ENCODE measurements around the gene MTHFD1L.
"Not testable (repeated sequence)": the region's sequence is repeated elsewhere in the genome, so short reads cannot be mapped to it uniquely, and the experiment has no call there.

The MTHFD1L gene

DNA sequence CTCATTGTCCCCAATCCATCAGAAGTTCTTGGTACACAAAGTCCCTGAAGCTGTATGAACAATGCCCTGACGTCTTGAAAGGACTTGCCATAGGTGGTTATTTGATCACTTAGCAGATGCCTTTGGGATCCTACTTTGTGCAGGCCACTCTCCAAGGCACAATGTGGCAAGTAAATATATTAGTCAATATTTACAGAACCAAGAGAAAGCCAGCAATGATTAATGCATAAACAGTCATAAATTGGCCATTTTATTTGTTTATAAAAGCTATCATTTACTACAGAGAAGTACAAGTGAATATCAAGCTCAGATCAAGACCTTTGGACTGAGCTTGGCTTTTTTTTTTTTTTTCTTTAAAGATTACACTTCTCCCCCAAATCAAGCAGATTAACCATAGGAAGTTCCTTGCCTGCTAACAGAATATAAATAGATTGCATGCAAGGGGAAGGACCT is 161.8 kb downstream of the MTHFD1L start:
- no peak for DNase-seq (ENCODE audit: low read depth)
- no peak overlapping the region for H3K4me3 ChIP-seq (ENCODE audit: low read depth, low read length)

DNA sequence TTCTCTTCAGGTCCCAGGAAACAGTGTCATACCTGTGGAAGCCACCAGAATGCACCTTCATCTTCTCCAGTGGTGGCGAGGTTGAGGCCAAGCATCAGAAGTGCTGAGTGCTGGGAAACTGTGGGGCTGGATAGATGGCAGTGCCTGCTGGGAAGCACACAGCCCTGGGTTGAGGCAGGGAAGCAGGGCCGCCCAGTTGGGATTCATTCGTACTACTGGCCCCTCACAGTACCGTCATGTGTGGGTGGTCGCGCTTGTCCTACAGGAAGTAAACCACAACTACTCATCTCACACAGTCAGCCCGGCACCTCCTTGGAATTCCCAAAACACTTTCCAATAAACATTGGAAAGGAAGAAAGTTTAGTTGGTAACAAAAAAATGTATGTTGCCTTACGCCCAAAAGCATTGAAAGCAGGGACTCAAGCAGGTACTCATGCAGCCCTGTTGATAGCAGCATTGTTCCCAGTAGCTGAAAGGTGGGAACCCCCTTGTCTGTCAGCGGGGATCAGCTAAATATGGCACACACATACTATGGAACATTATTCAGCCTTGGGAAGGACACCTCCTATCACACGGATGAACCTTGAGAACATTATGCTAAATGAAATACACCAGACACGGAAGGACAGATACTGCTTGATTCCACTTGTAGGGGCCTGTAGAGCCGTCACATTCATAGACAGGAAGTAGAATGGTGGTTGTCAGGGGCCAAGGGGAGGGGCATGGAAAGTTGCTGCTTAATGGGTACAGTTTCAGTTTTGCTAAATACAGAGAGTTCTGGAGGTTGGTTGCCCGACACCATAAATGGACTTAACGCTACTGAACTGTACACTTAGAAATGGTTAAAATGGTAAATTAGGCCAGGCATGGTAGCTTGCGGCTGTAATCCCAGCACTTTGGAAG is 162.7 kb downstream of the MTHFD1L start:
- DNase-seq (ENCODE audit: low read depth): no peak

DNA sequence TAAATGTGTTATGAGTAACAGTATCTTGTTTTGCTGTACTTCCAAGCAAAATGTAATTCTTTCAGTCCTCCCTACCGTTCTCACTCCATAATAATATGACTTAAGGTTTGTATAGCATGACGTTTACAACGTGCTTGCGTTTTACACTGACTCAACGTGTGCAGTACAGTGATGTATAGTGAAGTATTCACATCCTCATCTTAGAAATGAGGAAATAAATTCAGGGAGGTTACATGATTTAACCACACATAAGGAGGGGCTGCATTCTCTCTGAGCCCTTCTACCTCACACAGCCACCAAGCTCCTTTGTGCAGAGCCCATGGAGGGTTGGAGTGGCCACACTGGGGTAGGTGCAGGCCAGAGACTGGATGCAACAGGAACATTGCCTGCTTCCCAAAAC is 164.5 kb downstream of the MTHFD1L start:
- DNase-seq (ENCODE audit: low read depth): no peak

More for the DNA sequence above, 162.7 kb downstream of the MTHFD1L start:
- H3K4me3 ChIP-seq (ENCODE audit: low read depth, low read length): no peak overlapping the region

DNA sequence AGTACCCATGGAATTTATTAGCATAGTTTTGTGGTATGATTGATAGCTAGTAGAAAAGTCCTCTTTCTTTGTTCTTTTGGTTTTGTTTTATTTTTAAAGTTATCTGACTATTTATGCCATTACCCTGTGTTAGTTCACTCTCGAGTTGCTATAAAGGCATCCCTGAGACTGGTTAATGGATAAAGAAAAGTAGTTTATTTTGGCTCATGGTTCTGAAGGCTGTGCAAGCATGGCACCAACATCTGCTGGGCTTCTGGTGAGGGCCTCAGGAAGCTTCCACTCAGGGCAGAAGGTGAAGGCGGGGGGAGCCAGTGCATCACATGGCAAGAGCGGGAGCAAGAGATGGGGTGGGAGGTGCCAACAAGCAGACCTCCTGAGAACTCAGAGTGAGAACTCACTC is 166.5 kb downstream of the MTHFD1L start:
- no peak overlapping the region for H3K4me3 ChIP-seq (ENCODE audit: low read depth, low read length)
- no peak for DNase-seq (ENCODE audit: low read depth)

More for the DNA sequence above, 164.5 kb downstream of the MTHFD1L start:
- H3K4me3 ChIP-seq (ENCODE audit: low read depth, low read length): no peak overlapping the region

DNA sequence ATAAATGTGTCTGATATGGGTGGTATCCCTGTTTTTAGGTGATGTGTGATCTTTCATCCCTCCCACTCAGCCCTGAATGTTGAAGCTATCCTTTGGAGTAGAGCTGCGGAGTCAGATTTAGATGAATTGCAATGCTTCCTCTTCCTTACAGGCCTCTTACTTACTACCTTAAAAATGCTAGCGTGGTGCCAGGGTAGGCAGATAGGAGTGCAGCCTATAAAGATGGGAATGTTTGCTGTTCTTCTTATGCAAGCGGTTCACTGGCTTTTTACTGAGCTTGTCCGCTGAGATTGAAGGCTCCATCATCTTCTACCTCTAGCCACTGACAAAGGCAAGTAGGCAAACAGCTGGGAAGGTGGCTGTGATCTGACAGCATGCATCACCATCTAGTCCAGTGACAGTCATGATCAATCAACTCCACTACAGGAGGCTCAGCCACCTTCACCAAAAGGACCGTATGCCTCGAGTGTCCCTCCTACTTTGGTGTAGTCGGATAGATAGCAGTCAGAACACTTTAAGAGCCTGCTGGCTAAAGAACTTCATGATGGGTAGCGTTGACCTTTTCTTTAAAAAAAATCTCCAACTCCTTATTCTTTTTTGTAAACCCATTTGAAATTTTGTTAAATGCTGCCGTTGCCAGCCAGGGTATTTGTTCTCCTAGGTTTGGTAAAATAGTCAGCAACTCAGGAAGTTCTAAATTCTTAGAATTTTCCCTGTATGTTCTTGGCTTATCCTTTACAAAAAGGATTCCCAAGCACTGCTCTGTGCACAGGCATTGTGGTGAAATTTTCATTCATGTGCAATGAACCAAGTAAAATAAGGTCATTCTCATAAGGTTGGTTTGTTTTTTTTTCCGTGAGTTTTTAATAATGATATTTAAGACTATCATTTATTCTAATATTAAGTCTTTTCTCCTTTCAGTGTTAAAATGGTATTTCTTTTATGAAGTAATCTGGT is 169.6 kb downstream of the MTHFD1L start:
- DNase-seq (ENCODE audit: low read depth): no peak
- no peak overlapping the region for H3K4me3 ChIP-seq (ENCODE audit: low read depth, low read length)

DNA sequence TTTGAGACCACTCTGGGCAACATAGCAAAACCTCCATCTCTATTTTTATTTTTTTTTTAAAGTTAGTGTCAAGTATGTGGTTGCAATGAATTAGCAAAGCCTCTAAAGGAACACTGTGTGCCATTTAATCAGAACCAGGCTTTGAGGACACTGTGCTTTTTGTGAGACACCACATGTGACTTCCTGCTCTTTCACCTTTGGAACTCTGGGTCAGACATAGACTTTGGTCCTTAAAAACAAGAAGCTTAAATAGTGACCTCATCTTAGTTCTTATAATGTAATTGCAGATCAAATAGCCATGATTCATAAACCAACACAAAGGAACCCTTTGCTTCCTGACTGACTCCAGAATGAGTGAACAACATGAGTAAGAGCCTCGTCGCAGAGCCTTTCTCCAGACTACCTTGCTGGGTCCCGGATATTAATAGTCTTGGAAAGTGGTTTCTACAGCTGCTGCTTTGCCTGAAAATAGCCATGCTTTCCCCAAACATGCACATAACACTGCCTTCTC is 170.8 kb downstream of the MTHFD1L start:
- peak; percentile 91 for DNase-seq (ENCODE audit: low read depth)

DNA sequence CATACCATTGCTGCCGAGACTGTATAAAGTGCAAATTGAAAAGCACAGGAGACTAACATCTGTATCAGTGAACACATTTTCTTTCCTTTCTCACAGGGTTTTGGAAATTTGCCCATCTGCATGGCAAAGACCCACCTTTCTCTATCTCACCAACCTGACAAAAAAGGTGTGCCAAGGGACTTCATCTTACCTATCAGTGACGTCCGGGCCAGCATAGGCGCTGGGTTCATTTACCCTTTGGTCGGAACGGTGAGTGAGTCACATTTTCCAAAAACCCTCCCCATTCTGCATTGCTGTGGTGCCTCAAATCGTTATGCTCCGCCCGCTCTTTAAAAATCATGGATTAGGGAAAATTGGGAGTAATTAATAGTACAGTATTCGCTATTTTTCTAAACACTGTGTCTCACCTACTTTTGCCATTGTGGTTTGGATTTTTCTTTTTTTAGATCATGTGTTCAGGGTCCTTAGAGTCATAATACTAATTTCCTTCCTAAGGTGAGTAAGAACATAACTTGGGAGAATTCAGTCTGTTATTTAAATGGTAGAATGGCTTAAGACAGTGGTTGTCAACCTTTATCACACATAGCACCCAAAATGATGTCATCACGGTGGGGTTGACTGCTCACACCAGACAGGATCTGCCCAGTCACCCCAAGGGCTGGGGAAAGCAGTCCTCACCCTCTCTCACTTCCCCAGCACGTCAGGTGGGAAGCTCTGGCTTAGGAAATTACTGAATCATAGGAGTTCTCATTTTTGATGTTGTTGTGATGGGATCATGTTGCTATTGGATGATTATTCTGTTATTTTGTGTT is 171.6 kb downstream of the MTHFD1L start:
- no peak overlapping the region for H3K4me3 ChIP-seq (ENCODE audit: low read depth, low read length)
- DNase-seq (ENCODE audit: low read depth): no peak

More for the DNA sequence above, 170.8 kb downstream of the MTHFD1L start:
- not testable (repeated sequence) for H3K4me3 ChIP-seq (ENCODE audit: low read depth, low read length)

DNA sequence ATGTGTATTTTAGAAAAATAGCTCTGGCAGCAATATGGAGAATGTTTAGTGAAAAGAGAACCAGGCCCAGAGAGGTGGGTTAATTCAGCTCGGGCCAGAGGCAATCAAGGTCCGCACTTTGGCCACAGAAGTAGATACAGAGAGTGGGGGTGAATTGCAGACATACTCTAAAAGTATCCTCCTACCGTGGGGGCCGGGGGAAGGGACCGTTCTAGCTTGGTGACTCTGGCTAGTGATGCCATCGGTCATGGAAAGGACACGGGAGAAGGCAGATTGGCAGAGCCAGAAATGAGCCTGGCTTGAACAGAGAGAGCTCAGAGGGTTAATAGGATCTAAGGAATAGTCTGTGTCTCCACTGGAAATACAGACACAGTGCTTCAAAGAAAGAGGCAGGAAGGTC is 173.1 kb downstream of the MTHFD1L start:
- DNase-seq (ENCODE audit: low read depth): no peak
- H3K4me3 ChIP-seq (ENCODE audit: low read depth, low read length): no peak overlapping the region

DNA sequence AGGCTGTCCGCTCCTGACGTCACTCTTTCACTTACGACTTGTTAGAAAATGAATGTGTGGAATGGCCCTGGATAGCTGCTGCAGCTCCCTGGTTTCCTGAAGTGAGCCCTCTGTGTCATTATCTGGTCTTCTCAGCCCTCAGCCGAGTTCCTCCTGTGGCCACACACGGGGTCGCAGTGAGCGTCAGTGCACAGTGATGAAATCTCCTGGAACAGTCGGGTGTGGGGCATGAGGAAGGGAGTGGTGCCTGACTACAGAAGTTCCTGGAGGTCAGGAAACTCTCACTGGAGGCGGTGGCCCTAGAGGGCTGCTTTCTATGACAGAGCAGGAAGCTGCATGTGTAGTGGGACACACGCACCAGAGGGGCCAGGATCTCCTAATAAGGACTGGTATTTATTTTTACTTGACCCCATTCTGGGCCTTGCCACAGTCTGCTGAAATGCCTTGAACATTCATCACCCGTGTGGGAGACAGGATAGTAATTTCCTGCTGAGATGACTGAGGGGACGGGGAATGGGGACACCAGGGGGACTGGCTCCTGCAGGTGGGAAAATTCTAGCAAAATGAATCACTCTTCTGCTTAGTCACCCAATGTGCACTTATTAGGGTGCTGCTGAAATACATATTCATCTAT is 175.5 kb downstream of the MTHFD1L start:
- H3K4me3 ChIP-seq (ENCODE audit: low read depth, low read length): not testable (repeated sequence)
- DNase-seq (ENCODE audit: low read depth): peak; percentile 97

DNA sequence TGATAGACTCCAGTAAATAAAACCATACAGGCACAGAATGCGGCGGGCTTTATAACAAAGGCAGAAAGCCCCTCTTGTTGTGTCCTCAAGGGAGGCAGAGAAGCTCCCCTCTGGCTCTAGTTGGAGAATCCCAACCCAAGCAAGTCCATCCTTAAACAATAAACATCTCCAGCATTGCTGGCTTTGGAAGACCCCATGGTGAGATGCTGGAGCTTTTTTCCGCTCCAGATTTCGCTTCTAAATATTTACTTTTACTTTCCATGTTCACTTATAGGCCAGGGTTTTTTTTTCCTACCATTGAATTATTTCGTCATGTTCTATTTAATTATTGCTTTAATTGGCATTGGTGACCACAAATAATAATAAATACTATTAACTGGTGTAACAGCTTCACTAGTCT is 176.2 kb downstream of the MTHFD1L start:
- DNase-seq (ENCODE audit: low read depth): no peak
- H3K4me3 ChIP-seq (ENCODE audit: low read depth, low read length): no peak overlapping the region

DNA sequence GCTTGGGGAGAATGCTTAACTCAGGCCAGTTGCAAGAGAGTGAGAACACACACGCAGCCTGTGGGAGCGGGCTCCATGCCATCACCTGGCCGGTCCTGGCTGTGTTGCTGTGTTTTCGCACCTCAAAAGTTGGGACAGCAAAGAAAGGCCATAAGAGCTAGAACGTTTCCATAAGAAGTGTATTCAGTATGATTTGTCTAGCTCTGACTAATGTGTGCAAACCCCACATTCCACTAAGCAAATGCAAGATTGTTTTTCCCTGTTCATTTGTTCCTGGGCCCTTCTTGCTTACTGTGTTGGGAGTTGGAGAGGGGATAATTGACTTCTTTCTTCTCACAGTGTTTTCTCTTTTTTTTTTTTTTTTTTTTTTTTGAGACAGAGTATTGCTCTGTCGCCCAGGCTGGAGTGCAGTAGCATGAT is 177.4 kb downstream of the MTHFD1L start:
- not testable (repeated sequence) for H3K4me3 ChIP-seq (ENCODE audit: low read depth, low read length); DNase-seq (ENCODE audit: low read depth)

DNA sequence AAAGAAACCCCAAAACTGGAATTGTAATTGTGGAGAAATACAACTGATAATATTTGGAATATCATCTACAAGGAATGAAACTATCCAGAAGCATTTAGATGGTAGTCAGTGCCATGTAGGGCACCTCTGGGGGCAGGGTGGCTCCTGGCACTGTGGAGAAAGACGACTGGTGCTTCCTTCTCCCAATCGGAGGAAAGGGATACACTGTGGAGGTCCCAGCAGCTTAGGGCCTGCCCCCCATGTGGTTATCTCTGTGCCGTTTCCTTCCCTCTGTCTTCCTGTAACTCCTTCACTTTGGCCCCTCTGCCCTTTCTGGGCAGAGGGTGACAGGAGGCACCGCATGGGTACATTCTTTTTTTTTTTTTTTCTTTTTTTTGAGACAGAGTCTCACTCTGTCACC is 178.4 kb downstream of the MTHFD1L start:
- no peak overlapping the region for H3K4me3 ChIP-seq (ENCODE audit: low read depth, low read length)
- DNase-seq (ENCODE audit: low read depth): no peak

DNA sequence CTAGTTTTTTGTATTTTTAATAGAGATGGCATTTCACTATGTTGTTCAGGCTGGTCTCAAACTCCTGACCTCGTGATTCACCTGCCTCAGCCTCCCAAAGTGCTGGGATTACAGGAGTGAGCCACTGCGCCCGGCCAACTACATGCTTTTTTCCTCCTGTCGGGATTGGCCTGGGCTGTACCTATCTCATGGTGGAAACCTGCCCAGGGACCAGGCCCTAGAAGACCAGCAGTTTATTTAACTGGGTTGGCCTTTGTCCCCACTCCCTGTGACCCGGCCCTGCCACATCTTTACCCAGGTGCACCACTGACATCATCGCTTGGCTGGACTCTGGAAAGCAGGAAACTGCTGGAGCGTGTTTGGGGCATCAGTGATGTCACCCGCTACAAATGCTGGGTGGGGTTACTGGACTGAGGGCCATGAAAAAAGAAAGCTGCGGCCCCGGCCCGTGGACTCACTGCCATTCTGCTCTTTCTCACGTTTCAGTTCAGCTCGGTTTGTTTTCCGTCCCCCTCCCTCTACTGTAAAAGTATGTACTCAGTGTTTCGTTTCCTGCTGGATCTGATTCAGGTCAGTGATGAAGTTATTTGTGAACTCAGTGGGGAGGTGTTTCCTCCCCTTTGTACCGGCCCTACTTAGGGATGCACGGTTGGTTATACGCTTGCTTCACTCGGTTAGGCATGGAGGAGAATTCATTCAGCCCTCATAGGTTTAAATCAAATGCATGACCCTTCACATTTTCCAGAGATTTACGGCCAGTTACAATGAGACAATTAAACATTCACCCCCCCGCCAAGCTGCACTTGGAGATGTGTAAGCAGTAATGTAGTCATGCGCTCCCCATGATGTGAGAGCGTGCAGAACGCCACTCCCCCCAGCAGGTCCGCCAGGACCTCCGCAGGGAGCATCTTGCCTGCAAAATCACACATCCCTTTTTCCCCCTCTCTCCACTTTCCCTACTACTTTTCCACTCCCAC is 179.3 kb downstream of the MTHFD1L start:
- H3K4me3 ChIP-seq (ENCODE audit: low read depth, low read length): no peak overlapping the region

DNA sequence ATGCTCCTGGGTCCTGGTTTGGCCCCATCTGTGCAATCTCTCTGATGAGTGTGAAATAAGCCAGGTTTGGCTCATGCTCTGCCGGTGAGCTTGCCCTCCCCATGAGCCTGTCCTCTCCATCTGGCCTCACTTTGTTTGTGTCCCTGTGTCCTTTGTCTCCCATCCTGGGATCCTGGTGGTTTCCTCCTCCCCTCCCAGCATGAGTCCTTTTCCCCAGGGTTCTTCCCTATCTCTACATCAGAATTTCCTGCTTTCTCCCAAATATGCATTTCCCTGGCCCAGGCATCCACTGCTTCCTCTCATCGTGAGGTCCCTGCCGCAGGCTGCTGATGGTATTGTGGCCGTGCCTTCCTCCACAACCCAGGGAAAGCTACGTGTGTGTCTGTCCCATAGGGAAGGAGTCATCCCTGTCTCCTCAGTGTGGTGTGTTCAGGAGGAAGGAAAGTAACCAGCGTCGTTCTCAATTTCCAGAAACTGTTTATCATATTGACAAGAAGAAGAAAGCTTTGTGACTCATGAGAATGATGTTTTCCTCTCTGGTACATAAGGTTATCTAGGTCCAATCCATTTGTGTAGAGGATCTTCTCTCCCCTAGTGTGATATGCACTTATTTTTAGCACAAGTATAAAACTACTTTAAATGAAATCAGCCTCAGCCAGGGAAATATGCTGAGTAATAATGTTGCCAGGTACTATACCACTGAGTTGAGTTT is 180.2 kb downstream of the MTHFD1L start:
- not testable (repeated sequence) for H3K4me3 ChIP-seq (ENCODE audit: low read depth, low read length); DNase-seq (ENCODE audit: low read depth)

More for the DNA sequence above, 179.3 kb downstream of the MTHFD1L start:
- peak; percentile 84 for DNase-seq (ENCODE audit: low read depth)

DNA sequence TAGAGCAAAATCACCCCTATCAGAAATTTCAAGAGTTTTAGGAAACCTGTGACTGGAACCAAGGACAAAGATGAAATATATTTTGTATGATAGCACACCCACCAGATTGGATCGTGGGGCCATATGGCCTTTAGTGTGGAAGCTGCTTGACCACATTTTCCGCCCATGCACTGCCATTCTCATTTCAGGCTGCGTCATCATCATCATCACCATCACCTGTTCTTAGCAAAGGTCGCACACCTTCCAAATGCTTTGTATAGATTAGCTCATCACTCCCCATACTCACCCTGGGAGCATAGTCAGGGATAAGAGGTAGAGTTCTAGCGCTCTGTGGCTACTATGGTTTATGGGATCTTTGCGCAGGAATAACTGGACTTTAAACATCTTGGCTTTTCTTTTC is 185.7 kb downstream of the MTHFD1L start:
- H3K4me3 ChIP-seq (ENCODE audit: low read depth, low read length): no peak overlapping the region
- DNase-seq (ENCODE audit: low read depth): no peak

DNA sequence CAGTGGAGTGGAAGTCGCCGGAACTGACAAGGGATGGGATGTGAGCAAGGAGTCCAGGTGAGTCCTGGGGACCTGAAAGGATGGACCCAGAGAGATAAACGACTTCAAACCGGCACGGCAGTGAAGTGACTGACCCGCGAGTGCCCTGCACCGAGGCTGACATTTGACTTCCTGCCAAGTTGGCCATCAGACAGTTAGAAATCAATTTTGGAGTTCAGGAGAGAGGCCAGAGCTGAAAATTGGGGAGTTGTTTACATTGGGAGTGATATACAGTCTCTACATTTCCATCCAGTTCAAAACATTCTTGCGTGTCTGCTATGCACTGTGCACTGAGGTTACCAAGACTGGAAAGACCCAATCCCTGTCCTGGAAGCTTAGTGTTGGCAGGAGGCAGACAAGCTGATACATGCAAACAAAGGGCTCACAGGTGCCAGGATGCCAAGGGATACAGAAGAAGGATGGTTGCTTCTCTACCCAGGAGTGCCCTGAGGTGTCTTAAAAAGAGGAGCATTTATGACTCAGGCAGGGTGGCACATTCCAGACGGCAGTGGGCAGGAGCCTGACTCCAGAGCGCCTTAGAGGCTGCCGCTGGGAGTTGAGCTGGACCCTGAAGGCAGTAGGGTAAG is 186.6 kb downstream of the MTHFD1L start:
- DNase-seq (ENCODE audit: low read depth): no peak
- no peak overlapping the region for H3K4me3 ChIP-seq (ENCODE audit: low read depth, low read length)

All from skeletal muscle cell (primary cell).